ENCODE measurements around the gene SLC39A11. TPM values are rescaled to one million over a fixed set of nuclear protein-coding genes. Genes with fewer than 3 reads are reported as not detected.

The SLC39A11 gene
- total RNA-seq, 1 experiment from 2014 or later = 57.1 TPM

DNA sequence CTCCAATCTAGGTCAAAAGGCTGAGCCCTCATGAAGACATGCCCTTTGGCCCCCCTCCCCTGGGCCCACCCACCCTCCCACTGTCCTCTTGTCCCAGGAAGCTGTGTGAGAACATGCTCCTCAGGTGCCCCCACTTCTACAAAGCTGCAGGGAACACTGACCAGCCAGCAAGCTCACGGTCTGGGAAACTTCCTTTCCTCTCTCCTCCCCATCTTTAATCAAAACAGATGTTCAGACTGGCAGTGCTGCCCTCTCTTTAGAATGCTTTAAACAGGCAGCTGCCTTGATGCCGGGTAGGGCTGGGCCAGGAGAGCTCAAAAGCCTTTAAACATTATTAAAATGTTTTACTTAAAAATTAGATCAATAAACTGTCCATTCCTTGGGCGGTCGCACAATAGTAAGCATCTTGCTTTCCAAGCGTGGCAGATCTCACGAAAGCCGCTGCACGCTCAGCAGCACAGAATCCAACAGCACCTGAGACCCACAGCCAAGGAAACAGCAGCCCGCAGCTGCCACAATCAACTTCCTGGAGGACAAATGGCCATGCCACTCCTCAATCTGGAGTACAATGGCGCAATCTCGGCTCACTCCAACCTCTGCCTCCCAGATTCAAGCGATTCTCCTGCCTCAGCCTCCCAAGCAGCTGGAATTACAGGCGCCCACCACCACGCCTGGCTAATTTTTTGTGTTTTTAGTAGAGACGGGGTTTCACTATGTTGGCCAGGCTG, 399.2 kb downstream of the SLC39A11 start:
- no peak for TF ChIP-seq EZH2 (IDR thresholded peaks at IDR 0.05; ENCODE audit: low read depth)
- TF ChIP-seq CTCF (conservative IDR thresholded peaks at IDR 0.05) = no peak
- POLR2A ChIA-PET (ENCODE audit: unreplicated experiment) = no interaction called here

DNA sequence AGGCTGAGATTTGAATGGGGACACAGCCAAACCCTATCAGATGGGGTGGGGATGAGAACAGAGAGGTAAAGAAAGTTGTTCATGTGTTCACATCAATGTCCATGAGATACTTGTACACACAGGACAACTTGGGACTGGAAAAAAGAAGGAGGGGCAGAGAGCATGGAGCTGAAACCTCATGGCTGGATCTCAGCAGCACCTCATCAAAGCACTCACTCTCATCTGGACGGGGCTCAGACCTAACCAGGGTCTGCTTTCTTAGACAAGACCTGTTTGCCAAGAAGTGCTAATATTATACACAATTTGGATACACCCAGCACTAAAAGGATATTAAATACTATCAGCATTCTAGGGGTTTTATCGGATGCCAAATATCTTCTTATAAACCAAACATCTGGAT, 399.8 kb downstream of the SLC39A11 start:
- POLR2A ChIA-PET (ENCODE audit: unreplicated experiment) = interaction anchor here (0.7 kb wide), 1 partner anchor 9 kb away, joined by 6 read pairs; no protein-coding TSS in a partner anchor
- BruUV-seq (replicated peaks) = no TSS peak
- CTCF ChIA-PET = interaction anchor here (1.2 kb wide), 1 partner anchor 23 kb away, joined by 7 read pairs; no protein-coding TSS in a partner anchor
- intact Hi-C loops (cut with micrococcal nuclease; ENCODE audit: unreplicated experiment) = no loop called here
- H2AFZ ChIP-seq = no peak overlapping the region
- peaks cover 5% of the 10 kb centered on the region; the same call in 1 of the 2 replicates for H3K36me3 ChIP-seq (ENCODE audit: low read depth)
- no peak for TF ChIP-seq EZH2 (IDR thresholded peaks at IDR 0.05; ENCODE audit: low read depth)
- no peak for TF ChIP-seq CTCF (conservative IDR thresholded peaks at IDR 0.05)
- H3K79me2 ChIP-seq (ENCODE audit: low read depth) = no peaks in the 10 kb centered on the region
- H3F3A ChIP-seq (ENCODE audit: insufficient read depth, low read depth) = no peaks in the 10 kb centered on the region
- no peak overlapping the region for H3K4me3 ChIP-seq
- H3K27ac ChIP-seq = no peak overlapping the region
- no peaks in the 10 kb centered on the region for H3K9me3 ChIP-seq (ENCODE audit: insufficient read depth, low read depth)
- H3K9me2 ChIP-seq (ENCODE audit: insufficient read depth) = no peaks in the 10 kb centered on the region
- no peaks in the 10 kb centered on the region for H4K20me1 ChIP-seq (ENCODE audit: insufficient read depth)
- no peak overlapping the region for H3K4me2 ChIP-seq
- no peak for DNase-seq
- H3K4me1 ChIP-seq (replicated peaks; ENCODE audit: insufficient read depth) = no peaks in the 10 kb centered on the region
- H3K27me3 ChIP-seq (ENCODE audit: insufficient read depth, low read depth) = no peaks in the 10 kb centered on the region

More for the DNA sequence above, 399.2 kb downstream of the SLC39A11 start:
- H3K9me3 ChIP-seq (ENCODE audit: insufficient read depth, low read depth) = no peaks in the 10 kb centered on the region
- no peaks in the 10 kb centered on the region for H3K4me1 ChIP-seq (replicated peaks; ENCODE audit: insufficient read depth)
- H3K79me2 ChIP-seq (ENCODE audit: low read depth) = no peaks in the 10 kb centered on the region
- CTCF ChIA-PET = interaction anchor here (1.2 kb wide), 1 partner anchor 23 kb away, joined by 7 read pairs; no protein-coding TSS in a partner anchor
- no TSS peak for BruUV-seq (replicated peaks)
- intact Hi-C loops (cut with micrococcal nuclease; ENCODE audit: unreplicated experiment) = no loop called here
- no peak overlapping the region for H2AFZ ChIP-seq
- no peak overlapping the region for H3K27ac ChIP-seq
- DNase-seq = no peak
- H3K4me2 ChIP-seq = no peak overlapping the region
- peaks cover 5% of the 10 kb centered on the region; the same call in 1 of the 2 replicates for H3K36me3 ChIP-seq (ENCODE audit: low read depth)
- H3K4me3 ChIP-seq = no peak overlapping the region
- no peaks in the 10 kb centered on the region for H3K27me3 ChIP-seq (ENCODE audit: insufficient read depth, low read depth)
- H3K9me2 ChIP-seq (ENCODE audit: insufficient read depth) = no peaks in the 10 kb centered on the region
- H3F3A ChIP-seq (ENCODE audit: insufficient read depth, low read depth) = no peaks in the 10 kb centered on the region; the same call in 1 of the 2 replicates
- H4K20me1 ChIP-seq (ENCODE audit: insufficient read depth) = no peaks in the 10 kb centered on the region

DNA sequence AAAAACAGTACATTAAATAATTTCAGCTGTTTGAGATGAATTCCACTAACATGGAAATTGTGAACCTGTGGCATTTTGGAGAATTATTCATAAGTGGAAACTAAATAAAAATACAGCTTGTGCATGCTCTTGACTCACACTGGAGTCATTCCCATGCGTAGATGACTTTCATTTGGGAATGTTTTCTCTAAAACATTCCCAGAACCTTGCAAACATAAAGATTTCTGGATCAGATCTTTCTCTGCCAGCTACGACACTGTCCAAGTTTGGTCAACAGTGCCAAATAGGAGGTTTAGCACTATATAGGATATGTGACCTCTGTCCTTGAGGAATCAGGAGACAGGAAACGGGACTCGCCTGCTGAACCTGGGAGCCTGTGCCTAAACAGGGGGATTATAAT, 400.9 kb downstream of the SLC39A11 start:
- no peak for DNase-seq
- H3K27me3 ChIP-seq (ENCODE audit: insufficient read depth, low read depth) = no peaks in the 10 kb centered on the region
- H3K4me1 ChIP-seq (replicated peaks; ENCODE audit: insufficient read depth) = peaks cover 4% of the 10 kb centered on the region; the same call in 1 of the 2 replicates
- H3K27ac ChIP-seq = no peak overlapping the region
- H3K79me2 ChIP-seq (ENCODE audit: low read depth) = no peaks in the 10 kb centered on the region
- no peaks in the 10 kb centered on the region for H3K9me2 ChIP-seq (ENCODE audit: insufficient read depth)
- H3K4me3 ChIP-seq = no peak overlapping the region
- peaks cover 5% of the 10 kb centered on the region; the same call in 1 of the 2 replicates for H3K36me3 ChIP-seq (ENCODE audit: low read depth)
- BruUV-seq (replicated peaks) = no TSS peak
- H3F3A ChIP-seq (ENCODE audit: insufficient read depth, low read depth) = no peaks in the 10 kb centered on the region
- H3K9me3 ChIP-seq (ENCODE audit: insufficient read depth, low read depth) = no peaks in the 10 kb centered on the region
- no peak overlapping the region for H2AFZ ChIP-seq
- no peak for TF ChIP-seq CTCF (conservative IDR thresholded peaks at IDR 0.05)
- no peak for TF ChIP-seq EZH2 (IDR thresholded peaks at IDR 0.05; ENCODE audit: low read depth)
- ChIA-PET POLR2A (ENCODE audit: unreplicated experiment) (no interaction called here), CTCF (no interaction called here)
- no peaks in the 10 kb centered on the region for H4K20me1 ChIP-seq (ENCODE audit: insufficient read depth)
- no peak overlapping the region for H3K4me2 ChIP-seq
- intact Hi-C loops (cut with micrococcal nuclease; ENCODE audit: unreplicated experiment) = no loop called here

Data from PC-9 (cell line).